Effector memory CD4-positive, alpha-beta T cell (primary cell): ENCODE results near the gene TEKT1.
"Not testable (repeated sequence)": the region's sequence is repeated elsewhere in the genome, so short reads cannot be mapped to it uniquely, and the experiment has no call there.

ENCODE experiments used
- DNase-seq, 3 donors: peaks; one replicate each; pipeline ENCODE4 v3.0.0-alpha.2; 2020
- H3K27ac ChIP-seq: 2 replicates; pipeline ENCODE4 v1.7.0; 2013; ENCODE audit warnings: mild to moderate bottlenecking, low read length, moderate library complexity; ENCODE audit not compliant: insufficient read depth, poor library complexity, severe bottlenecking
- H3K27me3 ChIP-seq: replicated peaks from 2 replicates; pipeline ENCODE4 v1.7.0; 2013; ENCODE audit warnings: mild to moderate bottlenecking, low read length; ENCODE audit not compliant: insufficient read depth, control insufficient read depth, poor library complexity, severe bottlenecking
- H3K36me3 ChIP-seq: 2 replicates; pipeline ENCODE4 v1.7.0; 2013; ENCODE audit warnings: mild to moderate bottlenecking, low read length, moderate library complexity; ENCODE audit not compliant: control insufficient read depth, insufficient read depth
- H3K4me1 ChIP-seq: 2 replicates; pipeline ENCODE4 v1.7.0; 2013; ENCODE audit warnings: low read length, mild to moderate bottlenecking; ENCODE audit not compliant: control insufficient read depth, insufficient read depth, poor library complexity, severe bottlenecking
- H3K4me3 ChIP-seq: 2 replicates; pipeline ENCODE4 v1.7.0; 2013; ENCODE audit warnings: low read length, low read depth, mild to moderate bottlenecking; ENCODE audit not compliant: insufficient read depth, poor library complexity, severe bottlenecking
- H3K9me3 ChIP-seq: 2 replicates; pipeline ENCODE4 v1.7.0; 2013; ENCODE audit warnings: mild to moderate bottlenecking, low read length, moderate library complexity; ENCODE audit not compliant: control insufficient read depth

Gene TEKT1

GRCh38 chr17:6857336-6857735 lies 25.8 kb upstream of the TEKT1 start:
- Histone ChIP-seq H3K4me1 (no peaks in the 10 kb centered on the region), H3K27ac (no peak overlapping the region), H3K9me3 (no peaks in the 10 kb centered on the region), H3K36me3 (no peaks in the 10 kb centered on the region), H3K27me3 (peaks cover 2% of the 10 kb centered on the region), H3K4me3 (no peak overlapping the region)
- DNase-seq, result no peak

GRCh38 chr17:6856051-6856450 lies 24.5 kb upstream of the TEKT1 start:
- H3K9me3 ChIP-seq, result no peaks in the 10 kb centered on the region
- no peaks in the 10 kb centered on the region for H3K4me1 ChIP-seq
- H3K27ac ChIP-seq, result no peak overlapping the region
- H3K36me3 ChIP-seq, result no peaks in the 10 kb centered on the region
- no peaks in the 10 kb centered on the region for H3K27me3 ChIP-seq
- H3K4me3 ChIP-seq, result no peak overlapping the region
- no peak for DNase-seq

GRCh38 chr17:6853764-6854442 lies 22.4 kb upstream of the TEKT1 start:
- no peak for DNase-seq
- H3K36me3 ChIP-seq, result no peaks in the 10 kb centered on the region
- H3K4me1 ChIP-seq, result no peaks in the 10 kb centered on the region
- H3K27me3 ChIP-seq, result peaks cover 3% of the 10 kb centered on the region
- H3K4me3 ChIP-seq, result no peak overlapping the region
- H3K27ac ChIP-seq, result no peak overlapping the region
- no peaks in the 10 kb centered on the region for H3K9me3 ChIP-seq

- not testable (repeated sequence) for DNase-seq, H3K36me3 ChIP-seq, H3K4me3 ChIP-seq, H3K9me3 ChIP-seq, H3K4me1 ChIP-seq, H3K27me3 ChIP-seq, H3K27ac ChIP-seq
Measured at GRCh38 chr17:6848545-6849179, 17.1 kb upstream of the TEKT1 start.

GRCh38 chr17:6846138-6846537 lies 14.6 kb upstream of the TEKT1 start:
- not testable (repeated sequence) for H3K4me1 ChIP-seq, H3K27ac ChIP-seq, H3K27me3 ChIP-seq, H3K36me3 ChIP-seq, H3K4me3 ChIP-seq, DNase-seq, H3K9me3 ChIP-seq

GRCh38 chr17:6844406-6844805 lies 12.9 kb upstream of the TEKT1 start:
- DNase-seq, H3K9me3 ChIP-seq, H3K36me3 ChIP-seq, H3K27ac ChIP-seq, H3K27me3 ChIP-seq, H3K4me1 ChIP-seq, H3K4me3 ChIP-seq: not testable (repeated sequence)

- Histone ChIP-seq H3K4me1 (no peaks in the 10 kb centered on the region), H3K4me3 (no peak overlapping the region)
- DNase-seq, result no peak
Measured at GRCh38 chr17:6843241-6843880, 11.8 kb upstream of the TEKT1 start.

GRCh38 chr17:6841769-6842168 lies 10.2 kb upstream of the TEKT1 start:
- not testable (repeated sequence) for H3K9me3 ChIP-seq

More at GRCh38 chr17:6843241-6843880, 11.8 kb upstream of the TEKT1 start:
- Histone ChIP-seq H3K9me3 (no peaks in the 10 kb centered on the region), H3K27me3 (no peaks in the 10 kb centered on the region), H3K36me3 (no peaks in the 10 kb centered on the region), H3K27ac (no peak overlapping the region)

GRCh38 chr17:6830383-6830986 lies 1.0 kb downstream of the TEKT1 start:
- DNase-seq, result no peak
- Histone ChIP-seq H3K4me1 (peaks cover 11% of the 10 kb centered on the region), H3K4me3 (no peak overlapping the region), H3K27me3 (peaks cover 21% of the 10 kb centered on the region), H3K36me3 (no peaks in the 10 kb centered on the region), H3K27ac (no peak overlapping the region), H3K9me3 (no peaks in the 10 kb centered on the region)

More at GRCh38 chr17:6841769-6842168, 10.2 kb upstream of the TEKT1 start:
- H3K4me1 ChIP-seq, H3K27me3 ChIP-seq, DNase-seq, H3K27ac ChIP-seq, H3K36me3 ChIP-seq, H3K4me3 ChIP-seq: not testable (repeated sequence)

GRCh38 chr17:6823011-6823442 lies 8.5 kb downstream of the TEKT1 start:
- no peak overlapping the region for H3K4me3 ChIP-seq
- peaks cover 3% of the 10 kb centered on the region for H3K9me3 ChIP-seq
- H3K27me3 ChIP-seq, result no peaks in the 10 kb centered on the region
- DNase-seq, result no peak
- no peaks in the 10 kb centered on the region for H3K36me3 ChIP-seq
- no peaks in the 10 kb centered on the region for H3K4me1 ChIP-seq
- H3K27ac ChIP-seq, result no peak overlapping the region
